Rectal smooth muscle tissue (tissue), 1 donor: ENCODE results near the gene APOA4.

ENCODE experiments used
- H3K27ac ChIP-seq: one replicate; pipeline ENCODE4 v1.7.0; 2013; ENCODE audit warnings: low read depth, low read length, inconsistent platforms
- H3K27me3 ChIP-seq: one replicate; pipeline ENCODE4 v1.7.0; 2013; ENCODE audit warnings: low read length; ENCODE audit not compliant: control insufficient read depth, insufficient read depth
- H3K36me3 ChIP-seq: one replicate; pipeline ENCODE4 v1.7.0; 2013; ENCODE audit warnings: low read length; ENCODE audit not compliant: control insufficient read depth, insufficient read depth
- H3K4me1 ChIP-seq: one replicate; pipeline ENCODE4 v1.7.0; 2013; ENCODE audit warnings: low read length; ENCODE audit not compliant: control insufficient read depth, insufficient read depth
- H3K4me3 ChIP-seq: one replicate; pipeline ENCODE4 v1.7.0; 2013; ENCODE audit warnings: low read length
- H3K9ac ChIP-seq: one replicate; pipeline ENCODE4 v1.7.0; 2013; ENCODE audit warnings: low read length

The APOA4 gene

GRCh38 chr11:116859175-116859574 is 36.1 kb upstream of the APOA4 start:
- H3K9ac ChIP-seq = no peak overlapping the region
- no peaks in the 10 kb centered on the region for H3K4me1 ChIP-seq
- no peak overlapping the region for H3K4me3 ChIP-seq
- no peak overlapping the region for H3K27ac ChIP-seq
- H3K36me3 ChIP-seq = peaks cover 52% of the 10 kb centered on the region
- no peaks in the 10 kb centered on the region for H3K27me3 ChIP-seq

GRCh38 chr11:116857936-116858335 is 34.8 kb upstream of the APOA4 start:
- peaks cover 44% of the 10 kb centered on the region for H3K36me3 ChIP-seq
- H3K4me1 ChIP-seq = no peaks in the 10 kb centered on the region
- no peaks in the 10 kb centered on the region for H3K27me3 ChIP-seq
- no peak overlapping the region for H3K27ac ChIP-seq
- H3K9ac ChIP-seq = no peak overlapping the region
- no peak overlapping the region for H3K4me3 ChIP-seq

- no peaks in the 10 kb centered on the region for H3K27me3 ChIP-seq
- H3K4me1 ChIP-seq = no peaks in the 10 kb centered on the region
- H3K36me3 ChIP-seq = peaks cover 40% of the 10 kb centered on the region
These were observed 34.2 kb upstream of the APOA4 start for GRCh38 chr11:116857316-116857715.

GRCh38 chr11:116856423-116856822 is 33.3 kb upstream of the APOA4 start:
- H3K27me3 ChIP-seq = no peaks in the 10 kb centered on the region
- no peak overlapping the region for H3K9ac ChIP-seq
- no peaks in the 10 kb centered on the region for H3K4me1 ChIP-seq
- H3K27ac ChIP-seq = no peak overlapping the region
- no peak overlapping the region for H3K4me3 ChIP-seq
- peaks cover 31% of the 10 kb centered on the region for H3K36me3 ChIP-seq

More at GRCh38 chr11:116857316-116857715, 34.2 kb upstream of the APOA4 start:
- Histone ChIP-seq H3K27ac (no peak overlapping the region), H3K9ac (no peak overlapping the region), H3K4me3 (no peak overlapping the region)

GRCh38 chr11:116855413-116855812 is 32.3 kb upstream of the APOA4 start:
- Histone ChIP-seq H3K9ac (no peak overlapping the region), H3K27ac (no peak overlapping the region), H3K4me1 (no peaks in the 10 kb centered on the region), H3K27me3 (no peaks in the 10 kb centered on the region), H3K36me3 (peaks cover 24% of the 10 kb centered on the region), H3K4me3 (no peak overlapping the region)

- H3K27ac ChIP-seq = no peak overlapping the region
These were observed 30.5 kb upstream of the APOA4 start for GRCh38 chr11:116853461-116854073.

GRCh38 chr11:116852261-116853031 is 29.3 kb upstream of the APOA4 start:
- Histone ChIP-seq H3K27ac (no peak overlapping the region), H3K36me3 (peaks cover 13% of the 10 kb centered on the region), H3K27me3 (no peaks in the 10 kb centered on the region), H3K4me3 (no peak overlapping the region), H3K9ac (no peak overlapping the region), H3K4me1 (no peaks in the 10 kb centered on the region)

More at GRCh38 chr11:116853461-116854073, 30.5 kb upstream of the APOA4 start:
- no peaks in the 10 kb centered on the region for H3K27me3 ChIP-seq
- H3K4me1 ChIP-seq = no peaks in the 10 kb centered on the region
- H3K9ac ChIP-seq = no peak overlapping the region
- H3K4me3 ChIP-seq = no peak overlapping the region
- H3K36me3 ChIP-seq = peaks cover 21% of the 10 kb centered on the region

- no peak overlapping the region for H3K27ac ChIP-seq
- H3K4me1 ChIP-seq = no peaks in the 10 kb centered on the region
- no peak overlapping the region for H3K9ac ChIP-seq
- H3K4me3 ChIP-seq = no peak overlapping the region
- H3K27me3 ChIP-seq = no peaks in the 10 kb centered on the region
- peaks cover 19% of the 10 kb centered on the region for H3K36me3 ChIP-seq
These were observed 28.5 kb upstream of the APOA4 start for GRCh38 chr11:116851626-116852025.

- Histone ChIP-seq H3K4me3 (no peak overlapping the region), H3K36me3 (peaks cover 22% of the 10 kb centered on the region), H3K4me1 (no peaks in the 10 kb centered on the region), H3K9ac (no peak overlapping the region), H3K27ac (no peak overlapping the region), H3K27me3 (no peaks in the 10 kb centered on the region)
These were observed 26.4 kb upstream of the APOA4 start for GRCh38 chr11:116849486-116849885.

GRCh38 chr11:116849060-116849459 is 26.0 kb upstream of the APOA4 start:
- Histone ChIP-seq H3K36me3 (peaks cover 22% of the 10 kb centered on the region), H3K27me3 (no peaks in the 10 kb centered on the region), H3K4me3 (no peak overlapping the region), H3K4me1 (no peaks in the 10 kb centered on the region), H3K9ac (no peak overlapping the region), H3K27ac (no peak overlapping the region)

GRCh38 chr11:116847612-116848011 is 24.5 kb upstream of the APOA4 start:
- Histone ChIP-seq H3K36me3 (peaks cover 22% of the 10 kb centered on the region), H3K27me3 (no peaks in the 10 kb centered on the region), H3K9ac (no peak overlapping the region), H3K27ac (no peak overlapping the region), H3K4me3 (no peak overlapping the region), H3K4me1 (no peaks in the 10 kb centered on the region)

- H3K27ac ChIP-seq = no peak overlapping the region
- H3K27me3 ChIP-seq = no peaks in the 10 kb centered on the region
- H3K36me3 ChIP-seq = peaks cover 22% of the 10 kb centered on the region
- H3K4me3 ChIP-seq = no peak overlapping the region
- H3K4me1 ChIP-seq = no peaks in the 10 kb centered on the region
- H3K9ac ChIP-seq = no peak overlapping the region
These were observed 21.6 kb upstream of the APOA4 start for GRCh38 chr11:116844722-116845121.

- H3K4me3 ChIP-seq = no peak overlapping the region
- no peaks in the 10 kb centered on the region for H3K27me3 ChIP-seq
- no peak overlapping the region for H3K9ac ChIP-seq
- peaks cover 19% of the 10 kb centered on the region for H3K36me3 ChIP-seq
- no peak overlapping the region for H3K27ac ChIP-seq
- H3K4me1 ChIP-seq = no peaks in the 10 kb centered on the region
These were observed 20.6 kb upstream of the APOA4 start for GRCh38 chr11:116843661-116844060.
